ENCODE measurements around the gene UNC13C.

The UNC13C gene

GRCh38 chr15:54644796-54645195, 666.6 kb downstream of the UNC13C start:
- no peak for DNase-seq (ENCODE audit: low spot score)

GRCh38 chr15:54659646-54660045, 681.4 kb downstream of the UNC13C start:
- no peak for DNase-seq (ENCODE audit: low spot score)

GRCh38 chr15:54660356-54660755, 682.1 kb downstream of the UNC13C start:
- DNase-seq (ENCODE audit: low spot score): no peak

GRCh38 chr15:54675241-54675640, 697.0 kb downstream of the UNC13C start:
- no peak for DNase-seq (ENCODE audit: low spot score)

- DNase-seq (ENCODE audit: low spot score): no peak
These were observed 703.3 kb downstream of the UNC13C start for GRCh38 chr15:54681584-54681983.
